Measurements from ENCODE around the gene ANKMY1. TPM values are rescaled to one million over a fixed set of nuclear protein-coding genes. Genes with fewer than 3 reads are reported as not detected.

The ANKMY1 gene
- total RNA-seq, 1 donor from 2014 or later = 35.3 TPM

GRCh38 chr2:240462707-240463273 lies 95.0 kb downstream of the ANKMY1 start:
- intact Hi-C loops (cut with micrococcal nuclease) = no loop called here

GRCh38 chr2:240462073-240462706 lies 95.6 kb downstream of the ANKMY1 start:
- intact Hi-C loops (cut with micrococcal nuclease) = no loop called here

DNA sequence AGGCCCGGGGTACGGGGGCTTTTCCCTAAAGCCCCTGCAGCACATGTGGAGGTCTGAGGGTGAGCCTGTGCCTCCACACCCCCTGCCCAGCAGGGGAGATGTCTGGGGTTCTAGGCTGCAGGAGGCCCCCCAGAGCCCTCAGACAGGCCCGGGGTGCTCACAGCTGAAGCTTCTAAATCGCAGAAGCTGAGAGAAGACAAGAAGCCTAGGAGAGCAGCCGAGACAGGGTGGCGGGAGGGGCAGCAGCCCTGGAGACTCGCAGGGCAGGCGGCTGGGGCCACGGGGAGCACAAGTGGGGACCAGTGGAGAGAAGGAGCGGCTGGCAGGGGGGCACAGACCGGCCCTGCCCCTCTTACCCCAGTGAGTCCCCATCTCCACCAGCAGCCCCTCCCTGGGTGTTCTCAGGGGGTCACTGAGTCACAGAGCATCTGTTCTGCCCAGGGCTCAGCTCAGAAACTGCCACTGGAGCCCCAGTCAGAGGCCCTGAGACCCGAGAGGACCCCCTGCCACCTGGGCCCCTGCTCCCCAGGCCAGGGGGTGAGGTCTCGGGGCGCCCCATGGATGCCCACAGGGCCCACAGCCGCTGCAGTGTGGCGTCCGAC lies 96.2 kb downstream of the ANKMY1 start:
- intact Hi-C loops (cut with micrococcal nuclease) = no loop called here

GRCh38 chr2:240460781-240461431 lies 96.9 kb downstream of the ANKMY1 start:
- intact Hi-C loops (cut with micrococcal nuclease) = no loop called here

DNA sequence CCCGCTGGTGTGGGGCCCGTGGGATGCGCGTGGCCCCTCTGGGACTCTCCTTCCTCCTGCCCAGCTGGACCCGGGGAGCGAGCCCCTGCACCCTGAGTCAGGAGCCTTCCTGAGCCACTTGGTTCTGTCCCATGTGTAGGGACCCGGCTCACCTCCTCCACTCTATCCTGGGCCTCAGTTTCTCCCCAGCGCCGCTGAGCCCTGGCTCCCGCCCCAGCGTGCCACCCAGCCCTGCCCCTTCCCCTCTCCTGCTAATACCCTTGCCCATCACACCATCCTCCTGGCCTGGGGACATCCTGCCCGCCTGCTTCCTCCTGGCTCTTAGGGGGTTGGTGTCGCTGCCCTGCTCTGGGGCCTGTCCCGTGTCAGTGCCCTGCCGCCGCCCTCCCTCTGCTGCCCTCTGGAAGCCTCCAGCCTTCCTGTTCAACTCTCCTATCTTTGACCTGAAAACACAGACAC lies 97.5 kb downstream of the ANKMY1 start:
- intact Hi-C loops (cut with micrococcal nuclease) = no loop called here

GRCh38 chr2:240459401-240460252 lies 98.2 kb downstream of the ANKMY1 start:
- intact Hi-C loops (cut with micrococcal nuclease) = no loop called here

DNA sequence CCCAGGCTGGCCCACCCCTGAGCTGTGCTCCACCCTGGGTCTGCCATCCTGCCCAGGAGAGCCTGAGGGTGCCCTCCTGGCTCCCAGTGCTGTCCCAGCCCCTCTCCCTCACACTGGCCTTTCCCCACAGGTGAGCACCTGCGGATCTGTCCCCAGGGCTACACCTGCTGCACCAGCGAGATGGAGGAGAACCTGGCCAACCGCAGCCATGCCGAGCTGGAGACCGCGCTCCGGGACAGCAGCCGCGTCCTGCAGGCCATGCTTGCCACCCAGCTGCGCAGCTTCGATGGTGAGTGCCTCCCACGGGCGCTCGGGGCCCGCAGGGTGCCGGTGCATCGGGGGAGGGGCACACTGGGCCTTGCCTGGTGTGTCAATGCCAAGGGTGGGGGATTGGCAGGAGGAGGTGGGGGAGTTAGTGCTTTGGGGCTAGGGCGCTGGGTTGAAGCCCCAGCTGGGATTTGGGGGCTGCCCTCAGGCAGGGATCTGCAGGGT lies 98.8 kb downstream of the ANKMY1 start:
- intact Hi-C loops (cut with micrococcal nuclease) = no loop called here

GRCh38 chr2:240458044-240458899 lies 99.5 kb downstream of the ANKMY1 start:
- intact Hi-C loops (cut with micrococcal nuclease) = no loop called here

- intact Hi-C loops (cut with micrococcal nuclease) = no loop called here
Measured at GRCh38 chr2:240457223-240458043, 100.4 kb downstream of the ANKMY1 start.

- intact Hi-C loops (cut with micrococcal nuclease) = no loop called here
Measured at GRCh38 chr2:240456447-240457222, 101.2 kb downstream of the ANKMY1 start.

DNA sequence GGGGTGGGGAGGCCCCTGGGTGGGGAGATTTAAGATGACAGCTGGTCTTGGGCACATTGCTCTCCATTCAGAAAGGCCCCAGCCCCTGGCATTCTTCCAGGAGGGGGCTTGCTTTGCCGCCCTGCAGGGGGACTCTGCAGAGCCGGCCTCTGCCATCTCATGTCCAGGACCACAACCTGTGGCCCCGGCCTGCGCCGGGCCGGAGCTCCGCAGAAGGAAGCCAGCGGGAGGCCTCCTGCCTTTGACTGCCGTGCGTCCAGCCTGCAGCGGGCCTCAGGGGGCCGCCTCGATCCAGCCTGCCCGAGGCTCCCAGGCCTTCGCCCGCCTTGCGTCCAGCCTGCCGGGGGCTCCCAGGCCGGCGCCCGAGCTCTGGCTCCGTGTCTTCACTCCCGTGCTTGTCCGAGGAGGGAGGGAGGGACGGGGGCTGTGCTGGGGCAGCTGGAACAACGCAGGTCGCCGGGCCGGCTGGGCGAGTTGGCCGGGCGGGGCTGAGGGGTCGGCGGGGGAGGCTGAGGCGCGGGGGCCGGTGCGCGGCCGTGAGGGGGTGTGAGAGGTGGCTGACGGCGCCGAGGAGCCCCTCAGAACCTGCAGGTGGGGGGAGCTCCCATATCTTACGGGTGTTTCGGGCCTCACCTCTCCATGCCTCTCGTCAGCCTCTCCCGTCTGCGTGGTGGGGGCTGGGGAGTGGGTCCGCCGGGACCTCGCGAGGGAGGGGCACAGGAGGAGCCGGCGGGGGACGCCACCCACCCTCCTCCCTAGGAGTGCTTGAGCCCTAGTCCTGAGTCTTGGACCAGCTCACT lies 101.9 kb downstream of the ANKMY1 start:
- intact Hi-C loops (cut with micrococcal nuclease) = no loop called here

GRCh38 chr2:240455272-240455646 lies 102.5 kb downstream of the ANKMY1 start:
- intact Hi-C loops (cut with micrococcal nuclease) = no loop called here

DNA sequence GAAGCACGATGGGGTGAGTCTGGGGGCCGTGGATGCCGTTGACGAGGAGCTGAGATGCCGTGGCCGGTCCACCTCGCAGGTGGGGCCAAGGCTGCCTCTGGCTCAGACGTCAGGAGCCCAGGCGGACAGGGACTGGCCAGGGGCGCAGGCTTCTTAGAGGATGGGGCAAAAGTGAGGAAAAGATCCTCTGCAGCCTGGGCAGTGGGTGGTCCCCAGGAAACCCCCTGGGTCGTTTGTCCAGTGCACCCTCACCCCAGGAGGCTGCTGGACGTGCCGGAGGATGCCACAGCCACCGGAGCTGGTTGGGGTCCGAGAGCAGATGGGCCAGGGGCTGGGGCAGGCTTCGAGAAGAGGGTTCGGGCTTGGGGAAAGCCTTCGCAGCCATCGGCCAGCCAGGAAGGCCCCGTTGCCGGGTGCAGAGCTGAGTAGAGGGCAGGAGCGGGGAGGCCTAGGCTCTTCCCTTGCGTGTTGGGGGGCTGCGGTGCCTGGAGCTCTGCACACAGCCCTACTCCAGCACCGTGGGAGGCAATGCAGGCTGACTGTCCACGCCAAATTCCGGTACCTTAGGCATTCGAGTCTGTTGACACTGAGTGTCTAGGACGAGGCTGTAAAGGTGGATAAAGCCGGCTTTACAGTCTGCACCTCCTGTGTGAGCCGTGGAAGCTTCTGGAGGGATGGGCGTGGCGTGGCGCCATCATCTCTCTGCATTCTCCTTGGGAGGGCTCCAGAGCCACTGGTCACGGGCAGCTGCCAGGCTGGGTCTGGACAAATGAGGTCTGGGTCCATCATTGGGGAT lies 103.5 kb downstream of the ANKMY1 start:
- intact Hi-C loops (cut with micrococcal nuclease) = no loop called here

GRCh38 chr2:240453461-240454105 lies 104.2 kb downstream of the ANKMY1 start:
- intact Hi-C loops (cut with micrococcal nuclease) = no loop called here

GRCh38 chr2:240452462-240453256 lies 105.1 kb downstream of the ANKMY1 start:
- intact Hi-C loops (cut with micrococcal nuclease) = no loop called here

Data from T-helper 2 cell treated with Interferon-gamma antibody and Interleukin-4, amounts not matched to agents 100 ng/mL and 5 ng/mL, for 36 hours (primary cell).